Astrocyte (in vitro differentiated cells and primary cell): ENCODE results near the gene ZDHHC8. TPM values are rescaled to one million over a fixed set of nuclear protein-coding genes. Genes with fewer than 3 reads are reported as not detected.

Source experiments
- DNase-seq: peaks from one replicate; pipeline ENCODE4 v3.0.0-alpha.2; 2010; ENCODE audit warnings: low read depth
- FAIRE-seq: peaks from 2 replicates; lab custom pipeline; 2011; peaks lifted over from hg19 to GRCh38; lab: Jason Lieb, UNC
- H2AFZ ChIP-seq: 2 replicates; pipeline ENCODE4 v1.6.0; 2012; ENCODE audit warnings: low read depth, low read length, inconsistent platforms
- H3K27ac ChIP-seq: 2 replicates; pipeline ENCODE4 v1.5.1; 2011; ENCODE audit warnings: low read depth, low read length, inconsistent platforms
- H3K27me3 ChIP-seq: 2 replicates; pipeline ENCODE4 v1.6.0; 2011; ENCODE audit warnings: low read length, inconsistent platforms; ENCODE audit not compliant: insufficient read depth
- H3K36me3 ChIP-seq: 2 replicates; pipeline ENCODE4 v1.5.1; 2011; ENCODE audit warnings: low read length, inconsistent platforms; ENCODE audit not compliant: insufficient read depth
- H3K4me1 ChIP-seq: 2 replicates; pipeline ENCODE4 v1.5.1; 2011; ENCODE audit warnings: low read length, inconsistent platforms; ENCODE audit not compliant: insufficient read depth
- H3K4me2 ChIP-seq: 2 replicates; pipeline ENCODE4 v1.6.0; 2012; ENCODE audit warnings: low read length, inconsistent platforms
- H3K4me3 ChIP-seq: 2 replicates; pipeline ENCODE4 v1.5.1; 2011; ENCODE audit warnings: low read depth, mild to moderate bottlenecking, low read length, inconsistent platforms; ENCODE audit not compliant: insufficient read depth
- H3K79me2 ChIP-seq: 2 replicates; pipeline ENCODE4 v1.6.0; 2012; ENCODE audit warnings: mild to moderate bottlenecking, low read length, inconsistent platforms; ENCODE audit not compliant: insufficient read depth
- H3K9ac ChIP-seq: 2 replicates; pipeline ENCODE4 v1.6.0; 2012; ENCODE audit warnings: mild to moderate bottlenecking, low read length, inconsistent platforms
- H3K9me3 ChIP-seq: 2 replicates; pipeline ENCODE4 v1.5.1; 2012; ENCODE audit warnings: low read depth, mild to moderate bottlenecking, low read length, inconsistent platforms; ENCODE audit not compliant: insufficient read depth
- H4K20me1 ChIP-seq: 2 replicates; pipeline ENCODE4 v1.6.0; 2012; ENCODE audit warnings: low read length, inconsistent platforms; ENCODE audit not compliant: insufficient read depth
- H3K27ac Mint-ChIP-seq: one replicate; pipeline ENCODE4 v1.8.0; 2021; ENCODE audit warnings: mild to moderate bottlenecking, mixed read lengths; ENCODE audit not compliant: unreplicated experiment
- H3K27me3 Mint-ChIP-seq: one replicate; pipeline ENCODE4 v1.8.0; 2021; ENCODE audit warnings: low read depth, mixed read lengths; ENCODE audit not compliant: unreplicated experiment
- H3K36me3 Mint-ChIP-seq: one replicate; pipeline ENCODE4 v1.8.0; 2021; ENCODE audit warnings: low read depth, mixed read lengths; ENCODE audit not compliant: unreplicated experiment
- H3K4me1 Mint-ChIP-seq: one replicate; pipeline ENCODE4 v1.8.0; 2021; ENCODE audit warnings: low read depth, mixed read lengths; ENCODE audit not compliant: unreplicated experiment
- H3K4me3 Mint-ChIP-seq: one replicate; pipeline ENCODE4 v1.8.0; 2021; ENCODE audit warnings: mild to moderate bottlenecking, moderate library complexity, mixed read lengths; ENCODE audit not compliant: unreplicated experiment
- H3K9me3 Mint-ChIP-seq: one replicate; pipeline ENCODE4 v1.8.0; 2021; ENCODE audit warnings: mild to moderate bottlenecking, mixed read lengths; ENCODE audit not compliant: unreplicated experiment
- EZH2 ChIP-seq: IDR thresholded peaks from 2 replicates; pipeline ENCODE4 v1.6.1; 2012; ENCODE audit warnings: mild to moderate bottlenecking, low read length, inconsistent platforms; ENCODE audit not compliant: insufficient read depth
- total RNA-seq: library from RNA; stranded (reverse); gene quantifications from 2 replicates; pipeline ENCODE4 v1.2.1, GENCODE V29; 2021
- TF ChIP-seq, protein P1 (sequence below): IDR thresholded peaks from 2 replicates; pipeline ENCODE4 v1.5.1; 2011; ENCODE audit warnings: low read depth, mild to moderate bottlenecking, inconsistent platforms, low read length, moderate library complexity; ENCODE audit not compliant: insufficient read depth

ZDHHC8 gene
- total RNA-seq, 1 donor from 2014 or later, result 88.3 TPM

DNA sequence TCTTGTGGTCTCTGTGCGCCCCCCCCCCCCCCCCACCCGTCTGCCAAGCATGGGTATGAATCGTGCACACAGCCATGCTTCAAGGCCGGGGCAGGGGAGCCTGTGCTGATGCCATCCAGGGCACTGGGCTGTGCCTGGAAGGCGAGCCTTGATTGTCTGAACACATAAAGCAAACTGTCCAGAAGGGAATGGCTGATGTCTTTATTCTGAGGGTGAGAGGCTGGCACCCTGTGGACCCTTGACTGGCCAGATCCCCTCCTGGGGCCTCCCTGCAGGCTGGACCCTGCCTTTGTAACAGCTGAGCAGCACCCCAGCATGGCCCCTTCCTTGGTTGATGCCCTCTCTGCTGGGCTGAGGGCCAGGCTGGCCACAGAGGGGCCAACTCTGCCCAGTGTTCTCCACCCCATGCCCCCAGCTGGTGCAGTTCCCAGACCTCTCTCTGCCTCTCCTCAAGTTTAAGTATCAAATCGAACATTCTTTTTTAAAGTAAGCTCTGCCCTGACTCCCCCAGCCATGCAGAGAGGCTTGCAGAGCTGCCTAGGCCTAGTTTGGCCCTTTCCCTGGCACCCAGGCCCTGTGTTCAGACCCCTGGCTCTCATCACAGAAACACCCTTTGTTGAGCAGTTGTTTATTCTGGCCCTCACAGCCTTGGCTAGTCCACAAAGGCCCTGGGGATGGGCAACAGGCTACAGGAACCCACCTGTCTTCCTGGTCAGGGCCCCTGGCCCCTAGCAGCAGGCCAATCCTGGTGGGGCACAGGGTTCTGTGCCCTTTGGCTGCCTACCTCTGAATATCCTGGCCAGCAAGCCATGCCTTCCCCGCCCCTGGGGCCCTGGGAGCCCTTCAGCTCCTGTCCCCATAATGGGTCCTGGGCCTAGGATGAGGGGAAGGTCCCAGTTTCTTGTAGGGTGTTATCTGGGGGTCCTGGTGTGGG lies 19.6 kb upstream of the ZDHHC8 start:
- H3K9me3 Mint-ChIP-seq, result no peaks in the 10 kb centered on the region
- FAIRE-seq, result no peak
- Histone ChIP-seq H3K4me3 (no peak overlapping the region), H4K20me1 (peaks cover 65% of the 10 kb centered on the region), H3K4me1 (peaks cover 5% of the 10 kb centered on the region), H2AFZ (no peak overlapping the region), H3K27me3 (no peaks in the 10 kb centered on the region), H3K9me3 (no peaks in the 10 kb centered on the region), H3K4me2 (no peak overlapping the region), H3K27ac (no peak overlapping the region), H3K79me2 (peaks cover 37% of the 10 kb centered on the region), H3K9ac (no peak overlapping the region), H3K36me3 (peaks cover 37% of the 10 kb centered on the region)
- no peaks in the 10 kb centered on the region for H3K27me3 Mint-ChIP-seq
- H3K36me3 Mint-ChIP-seq, result peaks cover 12% of the 10 kb centered on the region
- no peak for DNase-seq
- H3K4me3 Mint-ChIP-seq, result no peak overlapping the region
- no peaks in the 10 kb centered on the region for H3K4me1 Mint-ChIP-seq
- H3K27ac Mint-ChIP-seq, result no peak overlapping the region
- no peak for TF ChIP-seq EZH2
- TF ChIP-seq, protein P1, sequence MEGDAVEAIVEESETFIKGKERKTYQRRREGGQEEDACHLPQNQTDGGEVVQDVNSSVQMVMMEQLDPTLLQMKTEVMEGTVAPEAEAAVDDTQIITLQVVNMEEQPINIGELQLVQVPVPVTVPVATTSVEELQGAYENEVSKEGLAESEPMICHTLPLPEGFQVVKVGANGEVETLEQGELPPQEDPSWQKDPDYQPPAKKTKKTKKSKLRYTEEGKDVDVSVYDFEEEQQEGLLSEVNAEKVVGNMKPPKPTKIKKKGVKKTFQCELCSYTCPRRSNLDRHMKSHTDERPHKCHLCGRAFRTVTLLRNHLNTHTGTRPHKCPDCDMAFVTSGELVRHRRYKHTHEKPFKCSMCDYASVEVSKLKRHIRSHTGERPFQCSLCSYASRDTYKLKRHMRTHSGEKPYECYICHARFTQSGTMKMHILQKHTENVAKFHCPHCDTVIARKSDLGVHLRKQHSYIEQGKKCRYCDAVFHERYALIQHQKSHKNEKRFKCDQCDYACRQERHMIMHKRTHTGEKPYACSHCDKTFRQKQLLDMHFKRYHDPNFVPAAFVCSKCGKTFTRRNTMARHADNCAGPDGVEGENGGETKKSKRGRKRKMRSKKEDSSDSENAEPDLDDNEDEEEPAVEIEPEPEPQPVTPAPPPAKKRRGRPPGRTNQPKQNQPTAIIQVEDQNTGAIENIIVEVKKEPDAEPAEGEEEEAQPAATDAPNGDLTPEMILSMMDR, result no peak

DNA sequence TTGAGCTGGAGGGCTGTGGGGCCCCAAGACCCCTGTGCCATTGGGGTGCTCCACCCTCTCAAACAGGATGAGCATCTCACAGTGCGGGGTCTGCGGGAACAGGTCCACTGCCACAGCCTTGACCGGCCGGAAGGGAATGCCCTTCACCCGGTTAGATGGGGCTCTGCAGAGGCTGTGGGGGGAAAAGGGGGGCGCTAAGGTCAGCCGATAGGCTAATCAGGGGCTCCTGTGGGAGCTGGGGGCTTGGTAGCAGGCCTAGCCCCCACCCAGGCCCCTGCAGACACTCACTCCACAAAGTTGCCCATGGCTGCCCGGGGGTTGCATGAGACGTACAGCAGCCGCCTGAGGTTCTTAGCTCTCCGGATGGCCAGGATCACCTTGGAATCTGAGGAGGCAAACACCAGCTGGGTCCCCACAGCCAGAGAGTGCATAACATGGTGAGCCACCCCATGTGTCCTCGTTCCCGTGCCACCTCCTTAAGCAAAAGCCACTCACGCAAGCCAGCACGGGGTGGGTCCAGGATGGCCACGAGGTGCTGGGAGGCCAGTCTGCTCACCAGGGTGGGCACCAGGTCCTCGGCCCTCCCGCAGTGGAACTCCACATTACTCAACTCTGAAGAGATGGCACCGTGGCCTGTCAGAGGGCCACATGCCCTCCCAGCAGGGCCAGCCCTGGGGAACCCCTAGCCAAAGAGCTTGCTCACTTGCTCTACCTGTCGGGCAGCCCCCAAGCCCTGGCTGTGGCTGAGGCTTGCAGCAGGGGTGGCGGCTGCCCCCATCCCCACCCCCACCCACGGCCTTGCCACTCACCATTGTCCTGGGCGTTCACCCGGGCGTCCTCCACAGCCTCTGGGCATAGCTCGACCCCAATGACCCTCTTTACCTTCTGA lies 18.7 kb upstream of the ZDHHC8 start:
- Mint-ChIP-seq H3K27me3 (no peaks in the 10 kb centered on the region), H3K4me3 (no peak overlapping the region), H3K36me3 (peaks cover 12% of the 10 kb centered on the region), H3K9me3 (no peaks in the 10 kb centered on the region), H3K4me1 (no peaks in the 10 kb centered on the region), H3K27ac (no peak overlapping the region)
- no peaks in the 10 kb centered on the region for H3K9me3 ChIP-seq
- no peak for FAIRE-seq
- H3K4me3 ChIP-seq, result no peak overlapping the region
- no peak overlapping the region for H3K9ac ChIP-seq
- no peak overlapping the region for H2AFZ ChIP-seq
- no peak for DNase-seq
- peaks cover 5% of the 10 kb centered on the region for H3K4me1 ChIP-seq
- peaks cover 57% of the 10 kb centered on the region for H4K20me1 ChIP-seq
- H3K79me2 ChIP-seq, result peaks cover 41% of the 10 kb centered on the region
- no peak for TF ChIP-seq EZH2
- TF ChIP-seq, protein P1, result no peak
- H3K27ac ChIP-seq, result no peak overlapping the region
- peaks cover 29% of the 10 kb centered on the region for H3K36me3 ChIP-seq
- H3K4me2 ChIP-seq, result no peak overlapping the region
- no peaks in the 10 kb centered on the region for H3K27me3 ChIP-seq
